GM18909 (cell line): ENCODE results near the gene NMNAT2.

Experiments
- ATAC-seq: cut with Tn5 transposase; IDR thresholded peaks from one replicate; pipeline ENCODE4 v1.9.1; 2021; ENCODE audit warnings: mild to moderate bottlenecking; ENCODE audit not compliant: unreplicated experiment, poor library complexity

Gene NMNAT2

GRCh38 chr1:183226361-183226760 lies 191.8 kb downstream of the NMNAT2 start:
- no peak for ATAC-seq

- ATAC-seq, result no peak
Measured at GRCh38 chr1:183223467-183223866, 194.7 kb downstream of the NMNAT2 start.

- no peak for ATAC-seq
Measured at GRCh38 chr1:183222909-183223308, 195.3 kb downstream of the NMNAT2 start.

GRCh38 chr1:183219616-183220009 lies 198.6 kb downstream of the NMNAT2 start:
- ATAC-seq, result no peak

- no peak for ATAC-seq
Measured at GRCh38 chr1:183218971-183219615, 199.1 kb downstream of the NMNAT2 start.

GRCh38 chr1:183218027-183218618 lies 200.1 kb downstream of the NMNAT2 start:
- ATAC-seq, result no peak

GRCh38 chr1:183215936-183216335 lies 202.2 kb downstream of the NMNAT2 start:
- no peak for ATAC-seq

- ATAC-seq, result no peak
Measured at GRCh38 chr1:183215076-183215720, 203.0 kb downstream of the NMNAT2 start.

GRCh38 chr1:183214021-183214970 lies 203.9 kb downstream of the NMNAT2 start:
- no peak for ATAC-seq

GRCh38 chr1:183212870-183213269 lies 205.3 kb downstream of the NMNAT2 start:
- no peak for ATAC-seq

- ATAC-seq, result no peak
Measured at GRCh38 chr1:183210681-183211080, 207.5 kb downstream of the NMNAT2 start.

GRCh38 chr1:183209533-183210158 lies 208.5 kb downstream of the NMNAT2 start:
- peak; percentile 65 for ATAC-seq

- ATAC-seq, result no peak
Measured at GRCh38 chr1:183206538-183207122, 211.6 kb downstream of the NMNAT2 start.

GRCh38 chr1:183205196-183205781 lies 212.9 kb downstream of the NMNAT2 start:
- no peak for ATAC-seq

- no peak for ATAC-seq
Measured at GRCh38 chr1:183203094-183203493, 215.1 kb downstream of the NMNAT2 start.

GRCh38 chr1:183200451-183200850 lies 217.7 kb downstream of the NMNAT2 start:
- ATAC-seq, result no peak

- ATAC-seq, result no peak
Measured at GRCh38 chr1:183199304-183199703, 218.9 kb downstream of the NMNAT2 start.

- no peak for ATAC-seq
Measured at GRCh38 chr1:183198463-183198862, 219.7 kb downstream of the NMNAT2 start.
